UCSD-AML1 (cell line): ENCODE measurements around the gene PCBP3.
"Not testable (repeated sequence)": the region's sequence is repeated elsewhere in the genome, so short reads cannot be mapped to it uniquely, and the experiment has no call there.

ENCODE experiments used
- DNase-seq: peaks from one replicate; lab custom pipeline; 2025; ENCODE audit not compliant: unreplicated experiment; lab: John Stamatoyannopoulos, UW

PCBP3 gene

DNA sequence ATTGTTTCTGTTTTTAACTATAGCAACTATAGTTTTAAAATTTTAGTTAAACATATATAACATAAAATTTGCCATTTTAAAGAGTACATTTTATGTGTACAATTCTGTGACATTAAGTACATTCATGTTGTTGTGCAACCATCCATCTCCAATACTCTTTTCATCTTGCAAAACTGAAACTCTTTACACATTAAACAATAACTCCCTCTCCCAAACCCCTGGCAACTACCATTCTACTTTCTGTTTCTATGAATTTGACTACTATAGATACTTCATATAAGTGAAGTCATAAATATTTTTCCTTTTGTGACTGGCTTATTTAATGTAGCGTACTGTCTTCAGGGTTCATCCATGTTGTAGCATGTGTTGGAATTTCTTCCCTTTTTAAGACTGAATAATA, 25.9 kb downstream of the PCBP3 start:
- DNase-seq = no peak

DNA sequence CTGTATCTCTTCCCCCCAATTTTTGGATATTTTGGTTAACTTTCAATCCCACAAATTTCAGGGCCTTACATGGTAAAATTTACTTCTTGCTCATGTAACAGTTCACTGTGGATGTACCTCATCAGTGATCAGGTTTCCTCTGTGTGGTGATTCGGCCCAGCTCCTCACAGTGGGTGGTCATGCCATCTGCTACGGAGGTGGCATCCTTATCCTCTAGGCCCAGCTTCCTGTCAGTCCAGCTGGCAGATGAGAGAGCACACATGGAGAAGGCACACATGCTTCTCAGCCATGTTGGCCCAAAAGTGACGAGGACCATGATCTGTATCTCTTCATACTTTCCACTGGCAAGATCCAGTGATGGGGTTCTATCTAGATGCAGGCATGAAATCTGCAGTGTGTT, 27.2 kb downstream of the PCBP3 start:
- DNase-seq = no peak

DNA sequence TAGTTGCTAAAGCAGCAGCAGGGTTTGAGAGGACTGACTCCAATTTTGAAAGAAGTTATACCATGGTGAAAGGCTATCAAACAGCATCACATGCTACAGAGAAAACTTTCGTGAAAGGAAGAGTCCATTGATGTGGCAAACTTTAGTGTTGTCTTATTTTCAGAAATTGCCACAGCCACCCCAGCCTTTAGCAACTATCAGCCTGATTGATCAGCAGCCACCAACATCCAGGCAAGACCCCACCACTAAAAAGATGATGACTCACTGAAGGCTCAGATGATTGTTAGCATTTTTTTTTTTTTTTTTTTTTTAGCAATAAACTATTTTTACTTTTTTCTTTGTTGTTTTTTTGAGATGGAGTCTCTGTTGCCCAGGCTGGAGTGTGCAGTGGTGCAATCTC, 35.3 kb downstream of the PCBP3 start:
- not testable (repeated sequence) for DNase-seq

- no peak for DNase-seq
Measured at GRCh38 chr21:45680215-45680614, 36.7 kb downstream of the PCBP3 start.

DNA sequence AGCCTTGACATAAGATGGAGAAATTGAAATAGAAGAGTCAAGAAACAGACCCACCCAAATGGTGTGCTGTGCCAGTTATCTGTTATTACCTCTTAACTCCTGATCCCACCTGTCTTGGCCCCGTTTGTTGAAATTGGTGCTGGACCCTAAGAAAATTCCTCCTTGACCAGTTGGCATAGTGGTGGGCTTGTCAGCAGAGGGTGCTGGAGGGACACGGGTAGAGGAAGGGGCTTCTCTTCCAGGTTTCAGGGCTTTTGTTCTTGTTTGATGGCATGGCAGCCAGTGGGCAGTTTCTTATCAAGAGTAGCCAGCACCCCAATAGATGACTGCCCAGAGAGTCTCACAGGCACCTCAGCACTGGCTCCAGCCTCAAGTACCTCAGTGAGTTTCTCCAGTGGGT, 51.6 kb downstream of the PCBP3 start:
- DNase-seq = no peak

DNA sequence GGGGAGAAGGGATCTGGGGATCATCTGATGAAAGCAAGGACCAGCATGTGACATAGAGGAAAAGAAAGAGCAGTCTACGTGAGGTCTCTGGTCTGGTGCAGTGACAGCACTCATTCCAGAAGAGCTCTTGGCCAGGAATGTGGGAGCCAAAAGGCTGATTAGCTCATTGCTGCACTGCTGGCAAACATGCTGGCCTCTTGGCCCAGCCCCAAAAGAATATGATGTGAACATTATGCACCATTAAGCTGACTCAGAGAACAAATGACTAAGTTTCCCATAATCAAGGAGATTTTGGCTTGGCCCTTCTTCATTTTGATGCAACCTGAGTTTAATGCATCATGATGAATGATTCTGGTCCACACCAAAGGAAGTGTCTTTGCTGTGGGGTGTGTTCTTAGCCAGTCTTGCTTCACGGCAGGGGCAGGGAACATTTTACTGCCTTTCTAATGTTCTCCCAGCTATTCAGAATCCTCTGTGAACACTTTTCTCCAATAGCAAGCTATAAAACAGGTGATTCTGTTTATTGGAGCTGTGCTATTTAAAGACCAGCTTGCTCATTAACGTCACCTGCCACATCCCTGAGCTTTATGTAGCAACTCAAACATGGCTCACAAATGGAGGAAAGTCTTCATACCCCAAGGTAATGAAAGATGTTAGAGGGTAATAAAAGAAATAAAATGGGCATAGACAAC, 55.1 kb downstream of the PCBP3 start:
- DNase-seq = no peak

DNA sequence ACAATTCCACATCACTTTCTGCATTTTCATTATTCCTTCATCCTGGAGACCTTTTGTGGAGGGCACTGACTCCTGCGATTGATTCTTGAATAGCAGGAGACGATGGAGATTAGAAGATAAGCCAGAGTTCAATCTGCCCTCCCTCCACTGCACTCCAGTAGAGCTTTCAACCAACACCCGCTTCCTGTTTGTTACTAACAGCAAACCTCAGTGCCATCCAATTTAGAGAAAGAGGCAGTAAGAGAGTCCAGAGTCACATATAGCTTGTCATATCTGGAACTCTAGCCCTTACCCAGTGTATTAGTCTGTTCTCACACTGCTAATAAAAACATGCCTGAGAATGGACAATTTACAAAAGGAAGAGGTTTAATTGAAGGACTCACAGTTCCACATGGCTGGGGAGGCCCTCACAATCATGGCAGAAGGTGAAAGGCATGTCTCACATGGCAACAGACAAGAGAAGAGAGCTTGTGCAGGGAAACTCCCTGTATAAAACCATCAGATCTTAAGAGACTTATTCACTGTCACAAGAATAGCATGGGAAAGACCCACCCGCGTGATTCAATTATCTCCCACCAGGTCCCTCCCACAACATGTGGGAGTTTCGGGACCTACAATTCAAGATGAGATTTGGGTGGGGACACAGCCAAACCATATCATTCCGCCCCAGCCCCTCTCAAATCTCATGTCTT, 55.9 kb downstream of the PCBP3 start:
- no peak for DNase-seq

GRCh38 chr21:45699966-45700365, 56.4 kb downstream of the PCBP3 start:
- DNase-seq = no peak

- DNase-seq = no peak
Measured at GRCh38 chr21:45700461-45700860, 56.9 kb downstream of the PCBP3 start.

DNA sequence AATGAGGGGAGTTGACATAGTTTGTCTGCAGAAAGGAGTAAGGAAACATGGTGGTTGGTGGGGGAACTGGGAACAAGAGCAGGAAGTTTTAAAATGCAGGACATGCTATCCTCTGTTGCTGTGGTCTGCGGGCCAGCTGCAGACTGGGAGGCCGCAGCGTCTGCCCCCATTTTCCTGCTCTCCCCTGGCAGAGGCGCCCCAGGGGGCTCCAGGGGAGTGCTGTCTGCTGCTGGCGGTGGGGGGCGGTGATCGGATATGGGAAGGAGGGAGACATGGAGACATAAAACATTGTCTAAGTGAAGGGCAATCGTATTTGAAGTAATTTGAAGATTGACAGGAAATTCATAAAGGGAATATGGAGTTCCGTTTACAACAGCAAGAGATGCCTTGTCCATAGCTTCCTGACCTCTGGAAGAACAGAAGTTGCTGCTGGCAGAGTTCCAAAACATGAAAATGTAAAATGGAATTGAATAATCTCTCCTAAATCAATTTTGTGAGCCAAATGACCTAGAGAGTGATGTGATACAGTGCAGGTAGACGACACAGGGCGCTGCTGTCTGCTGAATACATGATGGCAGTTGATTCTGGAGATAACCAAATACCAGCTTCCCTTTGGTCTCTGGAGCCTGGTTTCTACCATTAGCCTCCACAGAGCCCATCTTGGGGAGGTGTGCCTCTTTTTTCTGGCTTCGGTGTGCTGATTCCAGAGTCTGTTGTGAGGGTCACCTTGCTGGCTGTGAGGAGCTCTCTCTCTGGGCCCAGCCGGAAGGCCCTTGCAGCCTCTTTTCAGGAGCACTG, 61.0 kb downstream of the PCBP3 start:
- DNase-seq = no peak

GRCh38 chr21:45706299-45706698, 62.8 kb downstream of the PCBP3 start:
- DNase-seq = no peak

DNA sequence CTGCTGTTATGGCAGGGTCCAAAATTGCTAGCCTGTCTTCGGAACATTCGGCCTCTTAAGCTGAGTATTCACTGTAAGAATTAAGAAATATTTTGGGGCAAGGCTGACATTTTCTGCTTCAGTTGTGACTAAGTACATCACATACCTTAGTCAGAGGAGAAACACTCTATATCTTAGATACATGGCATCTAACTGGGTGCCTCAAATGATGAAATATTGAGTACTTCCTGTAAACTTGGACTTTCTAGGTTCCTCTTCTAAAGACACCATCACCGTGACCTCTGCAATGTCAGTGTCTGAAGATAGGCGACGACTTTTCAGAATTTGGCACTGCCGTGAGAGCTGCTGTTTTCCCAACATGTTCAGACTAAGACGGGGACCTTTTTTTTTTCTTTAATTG, 65.6 kb downstream of the PCBP3 start:
- DNase-seq = no peak

GRCh38 chr21:45709696-45710268, 66.3 kb downstream of the PCBP3 start:
- no peak for DNase-seq

GRCh38 chr21:45710306-45710705, 66.8 kb downstream of the PCBP3 start:
- not testable (repeated sequence) for DNase-seq

- no peak for DNase-seq
Measured at GRCh38 chr21:45713613-45714012, 70.1 kb downstream of the PCBP3 start.

- DNase-seq = no peak
Measured at GRCh38 chr21:45715441-45715840, 71.9 kb downstream of the PCBP3 start.

- no peak for DNase-seq
Measured at GRCh38 chr21:45718413-45718812, 74.9 kb downstream of the PCBP3 start.

DNA sequence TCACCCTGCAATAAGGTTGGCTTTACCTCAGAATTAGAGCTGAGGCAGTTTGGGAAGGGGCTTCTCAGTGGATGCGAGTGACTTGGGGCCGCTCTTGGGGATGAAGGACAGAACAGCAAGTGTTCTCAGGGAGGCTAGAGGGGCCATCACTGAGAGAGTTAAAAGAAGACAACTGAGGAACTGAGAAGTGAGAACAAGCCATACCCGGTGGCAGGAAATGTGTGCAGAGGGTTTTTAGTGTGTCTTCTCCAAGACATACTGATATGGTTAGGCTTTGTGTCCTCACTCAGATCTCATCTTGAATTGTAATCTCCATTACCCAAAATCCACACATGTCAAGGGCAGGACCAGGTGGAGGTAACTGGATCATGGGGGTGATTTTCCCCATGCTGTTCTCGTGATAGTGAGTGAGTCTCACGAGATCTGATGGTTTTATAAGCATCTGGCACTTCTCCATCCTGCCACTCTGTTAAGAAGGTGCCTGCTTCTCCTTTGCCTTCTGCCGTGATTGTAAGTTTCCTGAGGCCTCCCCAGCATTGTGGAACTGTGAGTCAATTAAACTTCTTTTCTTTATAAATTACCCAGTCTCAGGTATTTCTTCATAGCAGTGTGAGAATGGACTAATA, 75.8 kb downstream of the PCBP3 start:
- no peak for DNase-seq

- not testable (repeated sequence) for DNase-seq
Measured at GRCh38 chr21:45720204-45720603, 76.7 kb downstream of the PCBP3 start.

GRCh38 chr21:45721671-45722070, 78.1 kb downstream of the PCBP3 start:
- no peak for DNase-seq
